Measurements from ENCODE around the gene TATDN2.
"Not testable (repeated sequence)": the region's sequence is repeated elsewhere in the genome, so short reads cannot be mapped to it uniquely, and the experiment has no call there.

The TATDN2 gene

GRCh38 chr3:10291641-10292040, 43.4 kb downstream of the TATDN2 start:
- ATAC-seq, result no peak
- TF ChIP-seq, protein P1, sequence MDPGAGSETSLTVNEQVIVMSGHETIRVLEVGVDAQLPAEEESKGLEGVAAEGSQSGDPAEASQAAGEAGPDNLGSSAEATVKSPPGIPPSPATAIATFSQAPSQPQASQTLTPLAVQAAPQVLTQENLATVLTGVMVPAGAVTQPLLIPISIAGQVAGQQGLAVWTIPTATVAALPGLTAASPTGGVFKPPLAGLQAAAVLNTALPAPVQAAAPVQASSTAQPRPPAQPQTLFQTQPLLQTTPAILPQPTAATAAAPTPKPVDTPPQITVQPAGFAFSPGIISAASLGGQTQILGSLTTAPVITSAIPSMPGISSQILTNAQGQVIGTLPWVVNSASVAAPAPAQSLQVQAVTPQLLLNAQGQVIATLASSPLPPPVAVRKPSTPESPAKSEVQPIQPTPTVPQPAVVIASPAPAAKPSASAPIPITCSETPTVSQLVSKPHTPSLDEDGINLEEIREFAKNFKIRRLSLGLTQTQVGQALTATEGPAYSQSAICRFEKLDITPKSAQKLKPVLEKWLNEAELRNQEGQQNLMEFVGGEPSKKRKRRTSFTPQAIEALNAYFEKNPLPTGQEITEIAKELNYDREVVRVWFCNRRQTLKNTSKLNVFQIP (CRISPR knock-in tag; IDR thresholded peaks at IDR 0.05; ENCODE audit: borderline replicate concordance, low read depth), result no peak
- no peak for TF ChIP-seq GLIS3 (CRISPR knock-in tag; IDR thresholded peaks at IDR 0.05)
- TF ChIP-seq, protein P2, sequence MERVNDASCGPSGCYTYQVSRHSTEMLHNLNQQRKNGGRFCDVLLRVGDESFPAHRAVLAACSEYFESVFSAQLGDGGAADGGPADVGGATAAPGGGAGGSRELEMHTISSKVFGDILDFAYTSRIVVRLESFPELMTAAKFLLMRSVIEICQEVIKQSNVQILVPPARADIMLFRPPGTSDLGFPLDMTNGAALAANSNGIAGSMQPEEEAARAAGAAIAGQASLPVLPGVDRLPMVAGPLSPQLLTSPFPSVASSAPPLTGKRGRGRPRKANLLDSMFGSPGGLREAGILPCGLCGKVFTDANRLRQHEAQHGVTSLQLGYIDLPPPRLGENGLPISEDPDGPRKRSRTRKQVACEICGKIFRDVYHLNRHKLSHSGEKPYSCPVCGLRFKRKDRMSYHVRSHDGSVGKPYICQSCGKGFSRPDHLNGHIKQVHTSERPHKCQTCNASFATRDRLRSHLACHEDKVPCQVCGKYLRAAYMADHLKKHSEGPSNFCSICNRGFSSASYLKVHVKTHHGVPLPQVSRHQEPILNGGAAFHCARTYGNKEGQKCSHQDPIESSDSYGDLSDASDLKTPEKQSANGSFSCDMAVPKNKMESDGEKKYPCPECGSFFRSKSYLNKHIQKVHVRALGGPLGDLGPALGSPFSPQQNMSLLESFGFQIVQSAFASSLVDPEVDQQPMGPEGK (CRISPR knock-in tag; IDR thresholded peaks at IDR 0.05; ENCODE audit: borderline replicate concordance), result no peak
- no peak for TF ChIP-seq RARB (CRISPR knock-in tag; IDR thresholded peaks at IDR 0.05)
- no peak for TF ChIP-seq SNAI2 (CRISPR knock-in tag; IDR thresholded peaks at IDR 0.05)
- no peak for TF ChIP-seq ZFP3 (CRISPR knock-in tag; IDR thresholded peaks at IDR 0.05)
- TF ChIP-seq CSDC2 (CRISPR knock-in tag; IDR thresholded peaks at IDR 0.05), result no peak
- no peak for TF ChIP-seq CSRNP3 (CRISPR knock-in tag; IDR thresholded peaks at IDR 0.05)
- TF ChIP-seq CREB5 (CRISPR knock-in tag; IDR thresholded peaks at IDR 0.05; ENCODE audit: low read depth), result no peak
- TF ChIP-seq ZNF8 (CRISPR knock-in tag; IDR thresholded peaks at IDR 0.05), result no peak

- no peak for TF ChIP-seq CSRNP3 (CRISPR knock-in tag; IDR thresholded peaks at IDR 0.05)
- TF ChIP-seq ZNF70 (CRISPR knock-in tag; IDR thresholded peaks at IDR 0.05), result no peak
- no peak for TF ChIP-seq ZNF565 (CRISPR knock-in tag; conservative IDR thresholded peaks at IDR 0.05; ENCODE audit: low read depth)
- TF ChIP-seq, protein P2 (CRISPR knock-in tag; IDR thresholded peaks at IDR 0.05; ENCODE audit: borderline replicate concordance), result no peak
- ATAC-seq, result no peak
These were observed 44.5 kb downstream of the TATDN2 start, which contains the start of gene GHRL for GRCh38 chr3:10292505-10293419. TSS of gene GHRL (minus strand) at chr3:10292947. CDS start at chr3:10290180, 2,767 bp downstream.

GRCh38 chr3:10294030-10294586, 45.8 kb downstream of the TATDN2 start:
- no peak for ATAC-seq
- no peak for TF ChIP-seq ZFP3 (CRISPR knock-in tag; IDR thresholded peaks at IDR 0.05)
- TF ChIP-seq TSHZ2 (CRISPR knock-in tag; IDR thresholded peaks at IDR 0.05), result no peak
- TF ChIP-seq GLIS3 (CRISPR knock-in tag; IDR thresholded peaks at IDR 0.05), result no peak
- TF ChIP-seq SNAI2 (CRISPR knock-in tag; IDR thresholded peaks at IDR 0.05), result no peak

DNA sequence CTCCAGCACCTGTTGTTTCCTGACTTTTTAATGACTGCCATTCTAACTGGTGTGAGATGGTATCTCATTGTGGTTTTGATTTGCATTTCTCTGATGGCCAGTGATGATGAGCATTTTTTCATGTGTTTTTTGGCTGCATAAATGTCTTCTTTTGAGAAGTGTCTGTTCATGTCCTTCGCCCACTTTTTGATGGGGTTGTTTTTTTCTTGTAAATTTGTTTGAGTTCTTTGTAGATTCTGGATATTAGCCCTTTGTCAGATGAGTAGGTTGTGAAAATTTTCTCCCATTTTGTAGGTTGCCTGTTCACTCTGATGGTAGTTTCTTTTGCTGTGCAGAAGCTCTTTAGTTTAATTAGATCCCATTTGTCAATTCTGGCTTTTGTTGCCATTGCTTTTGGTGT, 49.8 kb downstream of the TATDN2 start:
- ATAC-seq, result not testable (repeated sequence)

All from SK-N-SH treated with all-trans-retinoic acid at 6 μM for 48 hours (cell line).